H1 (cell line): Measurements from ENCODE around the gene PAK6. TPM values are rescaled to one million over a fixed set of nuclear protein-coding genes. Genes with fewer than 3 reads are reported as not detected.

Source experiments
- CTCF ChIA-PET: fragments of 300-600 bp; sonication (Branson Sonifier 250); formaldehyde crosslinking; loops from one replicate; lab custom pipeline; 2021; ENCODE audit not compliant: partially characterized antibody; lab: Charles Lee
- POLR2A ChIA-PET: fragments of 300-600 bp; sonication (Branson Sonifier 250); formaldehyde crosslinking; loops from one replicate; lab custom pipeline; 2021; ENCODE audit warnings: inconsistent platforms; ENCODE audit not compliant: partially characterized antibody; lab: Charles Lee
- DNase-seq, 2 experiments: peaks; one replicate each; pipeline versions ENCODE4 v3.0.0 to v3.0.0-alpha.2; 2010 to 2022; ENCODE audit warnings: low spot score in 2 of 2, low read depth in 1 of 2, mixed read lengths in 1 of 2
- FAIRE-seq: peaks from 2 replicates; lab custom pipeline; 2011; peaks lifted over from hg19 to GRCh38; lab: Jason Lieb, UNC
- H2AFZ ChIP-seq: 2 replicates; pipeline ENCODE4 v1.8.1; 2012; ENCODE audit warnings: low read length, inconsistent platforms
- H2AK5ac ChIP-seq: 2 replicates; pipeline ENCODE4 v1.6.1; 2013; ENCODE audit warnings: low read depth, low read length
- H2BK120ac ChIP-seq: replicated peaks from 2 replicates; pipeline ENCODE3; 2013; ENCODE audit warnings: low read depth, low read length, inconsistent platforms
- H2BK12ac ChIP-seq: 2 replicates; pipeline ENCODE4 v1.6.1; 2013; ENCODE audit warnings: low read depth, low read length
- H2BK15ac ChIP-seq: 2 replicates; pipeline ENCODE4 v1.6.1; 2013; ENCODE audit warnings: low read length
- H2BK20ac ChIP-seq: 2 replicates; pipeline ENCODE4 v1.6.1; 2013; ENCODE audit warnings: low read length
- H2BK5ac ChIP-seq: 2 replicates; pipeline ENCODE4 v1.6.1; 2013; ENCODE audit warnings: low read depth, low read length
- H3K14ac ChIP-seq: 2 replicates; pipeline ENCODE4 v1.6.1; 2013; ENCODE audit warnings: inconsistent platforms; ENCODE audit not compliant: insufficient read length
- H3K18ac ChIP-seq: 2 replicates; pipeline ENCODE4 v1.6.1; 2013; ENCODE audit warnings: low read length; ENCODE audit errors: extremely low read depth
- H3K23ac ChIP-seq: 2 replicates; pipeline ENCODE4 v1.6.1; 2013; ENCODE audit warnings: inconsistent platforms; ENCODE audit not compliant: insufficient read length
- H3K23me2 ChIP-seq: 2 replicates; pipeline ENCODE4 v1.6.1; 2013; ENCODE audit warnings: low read depth, low read length
- H3K27ac ChIP-seq: 2 replicates; pipeline ENCODE4 v1.6.1; 2011; ENCODE audit warnings: low read depth, low read length, inconsistent platforms
- H3K27me3 ChIP-seq, 4 experiments: replicated peaks in 1 of 4; 1 replicate in 1 of 4; 2 replicates in 3 of 4; pipeline versions ENCODE4 v1.6.1 to v1.8.1; 2011 to 2013; ENCODE audit warnings: low read length in 3 of 4, mild to moderate bottlenecking in 3 of 4, inconsistent platforms in 2 of 4, mixed read lengths in 2 of 4, moderate library complexity in 1 of 4; ENCODE audit not compliant: control insufficient read depth in 3 of 4, insufficient read depth in 3 of 4; ENCODE audit errors: extremely low read depth in 1 of 4
- H3K36me3 ChIP-seq, 4 experiments: 2 replicates each; pipeline versions ENCODE4 v1.6.1 to v1.8.1; 2011 to 2013; ENCODE audit warnings: mild to moderate bottlenecking in 4 of 4, low read length in 3 of 4, moderate library complexity in 2 of 4, control low read depth in 1 of 4, inconsistent platforms in 1 of 4; ENCODE audit not compliant: insufficient read depth in 4 of 4, control insufficient read depth in 2 of 4
- H3K4ac ChIP-seq: replicated peaks from 2 replicates; pipeline ENCODE3; 2013; ENCODE audit warnings: low read length, low read depth, mixed read lengths, inconsistent platforms; ENCODE audit not compliant: insufficient read length
- H3K4me1 ChIP-seq, 4 experiments: replicated peaks in 1 of 4; 1 replicate in 1 of 4; 2 replicates in 3 of 4; pipeline versions ENCODE4 v1.6.1 to v1.8.1; 2011 to 2013; ENCODE audit warnings: low read length in 3 of 4, inconsistent platforms in 2 of 4, mixed read lengths in 1 of 4; ENCODE audit not compliant: insufficient read depth in 4 of 4, control insufficient read depth in 3 of 4
- H3K4me2 ChIP-seq, 2 experiments: 2 replicates each; pipeline versions ENCODE4 v1.6.1 to v1.8.1; 2011 to 2013; ENCODE audit warnings: low read depth in 2 of 2, low read length in 2 of 2, control low read depth in 1 of 2, inconsistent platforms in 1 of 2, mild to moderate bottlenecking in 1 of 2; ENCODE audit not compliant: insufficient read depth in 1 of 2
- H3K4me3 ChIP-seq, 4 experiments: fragments of 200-600, 300-600 bp in 1 of 4; sonication (generic), shearing (Covaris generic), sonication (Bioruptor Twin) in 1 of 4; 2 replicates each; pipeline versions ENCODE4 v1.5.1 to v1.8.1; 2011 to 2016; ENCODE audit warnings: low read length in 4 of 4, low read depth in 3 of 4, control low read depth in 2 of 4, inconsistent platforms in 2 of 4, mild to moderate bottlenecking in 2 of 4, mixed read lengths in 1 of 4, moderate library complexity in 1 of 4; ENCODE audit not compliant: insufficient read depth in 2 of 4; ENCODE audit errors: extremely low read depth in 1 of 4
- H3K56ac ChIP-seq: replicated peaks from 2 replicates; pipeline ENCODE3; 2013; ENCODE audit warnings: low read depth, mild to moderate bottlenecking, mixed read lengths, low read length, inconsistent platforms; ENCODE audit not compliant: insufficient read length
- H3K79me1 ChIP-seq: 2 replicates; pipeline ENCODE4 v1.6.1; 2013; ENCODE audit warnings: low read depth, low read length, control low read depth
- H3K79me2 ChIP-seq, 2 experiments: 2 replicates each; pipeline versions ENCODE4 v1.6.1 to v1.8.1; 2012 to 2013; ENCODE audit warnings: low read length in 2 of 2, mild to moderate bottlenecking in 2 of 2, inconsistent platforms in 1 of 2; ENCODE audit not compliant: insufficient read depth in 2 of 2, control insufficient read depth in 1 of 2
- H3K9ac ChIP-seq, 4 experiments: replicated peaks in 1 of 4; 1 replicate in 1 of 4; 2 replicates in 3 of 4; pipeline versions ENCODE4 v1.6.1 to v1.8.1; 2011 to 2013; ENCODE audit warnings: low read depth in 3 of 4, low read length in 3 of 4, control low read depth in 2 of 4, mild to moderate bottlenecking in 2 of 4, moderate library complexity in 2 of 4, inconsistent platforms in 1 of 4; ENCODE audit errors: extremely low read depth in 1 of 4
- H3K9me3 ChIP-seq, 2 experiments: 2 replicates each; pipeline versions ENCODE4 v1.6.1 to v1.8.1; 2012 to 2013; ENCODE audit warnings: mild to moderate bottlenecking in 2 of 2, moderate library complexity in 2 of 2, control low read depth in 1 of 2, inconsistent platforms in 1 of 2, low read depth in 1 of 2, low read length in 1 of 2, mixed read lengths in 1 of 2; ENCODE audit not compliant: insufficient read depth in 2 of 2
- H4K20me1 ChIP-seq, 2 experiments: replicated peaks in 1 of 2; 2 replicates each; pipeline versions ENCODE3 to v1.8.1; 2011 to 2013; ENCODE audit warnings: inconsistent platforms in 2 of 2, low read length in 2 of 2, mild to moderate bottlenecking in 1 of 2; ENCODE audit not compliant: insufficient read depth in 2 of 2, control insufficient read depth in 1 of 2
- H4K5ac ChIP-seq: 2 replicates; pipeline ENCODE4 v1.6.1; 2013; ENCODE audit warnings: low read length, low read depth, mixed read lengths, inconsistent platforms; ENCODE audit not compliant: insufficient read length
- H4K8ac ChIP-seq: 2 replicates; pipeline ENCODE4 v1.8.0; 2013; ENCODE audit warnings: mild to moderate bottlenecking, moderate library complexity, low read length, inconsistent platforms; ENCODE audit not compliant: insufficient read depth; ENCODE audit errors: extremely low read depth
- H4K91ac ChIP-seq: replicated peaks from 2 replicates; pipeline ENCODE3; 2013; ENCODE audit warnings: low read length, mixed read lengths, inconsistent platforms; ENCODE audit not compliant: insufficient read length
- CHD2 ChIP-seq: IDR thresholded peaks from 2 replicates; pipeline ENCODE4 v1.6.1; 2012; ENCODE audit warnings: low read length, improper control_type of control experiment
- CREB1 ChIP-seq: IDR thresholded peaks from 2 replicates; pipeline ENCODE4 v1.6.1; 2012; ENCODE audit warnings: inconsistent platforms
- EGR1 ChIP-seq: IDR thresholded peaks from 2 replicates; pipeline ENCODE4 v1.6.1; 2011; ENCODE audit warnings: low read depth, low read length, borderline replicate concordance
- EZH2 ChIP-seq: fragments of 200-600 bp; sonication (generic); IDR thresholded peaks from 2 replicates; pipeline ENCODE4 v1.7.1; 2012; ENCODE audit warnings: low read depth, mild to moderate bottlenecking, moderate library complexity, low read length, inconsistent platforms; ENCODE audit not compliant: severe bottlenecking
- GTF2F1 ChIP-seq: IDR thresholded peaks from 2 replicates; pipeline ENCODE4 v1.6.1; 2012; ENCODE audit warnings: low read depth, low read length, improper control_type of control experiment, borderline replicate concordance
- HDAC6 ChIP-seq: IDR thresholded peaks from one replicate; pipeline ENCODE4 v1.7.1; 2012; ENCODE audit warnings: low read depth, mild to moderate bottlenecking, inconsistent platforms, low read length, moderate library complexity
- JUND ChIP-seq: IDR thresholded peaks from 2 replicates; pipeline ENCODE4 v1.6.1; 2011; ENCODE audit warnings: mild to moderate bottlenecking, improper control_type of control experiment, low read length
- KDM5A ChIP-seq: fragments of 200-600 bp; IDR thresholded peaks from 2 replicates; pipeline ENCODE4 v1.7.1; 2012; ENCODE audit warnings: mild to moderate bottlenecking, low read length, inconsistent platforms, mixed read lengths
- SRF ChIP-seq: IDR thresholded peaks from 2 replicates; pipeline ENCODE4 v1.6.1; 2011; ENCODE audit warnings: mild to moderate bottlenecking, low read depth, low read length, moderate library complexity
- USF2 ChIP-seq: IDR thresholded peaks from 2 replicates; pipeline ENCODE4 v1.6.1; 2011; ENCODE audit warnings: low read length, improper control_type of control experiment
- WGBS, 2 experiments: shearing (Covaris generic) in 1 of 2; methylation state at CpG; one replicate each; pipeline versions ENCODE4 v1.1.6 to v1.1.7; 2013 to 2015; ENCODE audit warnings: low lambda C conversion rate in 2 of 2, mixed read lengths in 2 of 2, inconsistent platforms in 1 of 2, low coverage in 1 of 2, missing lambda C conversion rate in 1 of 2; ENCODE audit not compliant: insufficient replicate concordance in 2 of 2, insufficient coverage in 1 of 2, insufficient read length in 1 of 2; ENCODE audit errors: extremely low coverage in 1 of 2, missing lambda C conversion rate in 1 of 2; 5-methylcytosine and 5-hydroxymethylcytosine counted together
- polyA plus RNA-seq, 7 experiments: library from polyadenylated mRNA; depleted of rRNA in 3 of 7; stranded (reverse) in 5 of 7; unstranded in 2 of 7; fragments of >200 nt in 5 of 7; fragments of 200-250 nt in 2 of 7; gene quantifications; 1 replicate in 5 of 7; 2 replicates in 1 of 7; 4 replicates in 1 of 7; pipeline versions ENCODE4 v1.2.1 to v1.2.3, GENCODE V29; 2011 to 2013; ENCODE audit warnings: missing spikeins in 2 of 7, mixed read lengths in 2 of 7
- total RNA-seq: library from RNA; stranded (reverse); fragmentation: NEBNext Ultra II Directional; extraction: Animal tissue kit (Norgen Biotek cat#: 25700); gene quantifications from 2 replicates; pipeline ENCODE4 v1.2.1, GENCODE V29; 2021

PAK6 gene
- total and polyA plus RNA-seq, 2 of the 8 experiments (the other 6 are each of a cell fraction or from before 2014, with no cell fraction given): 6.9 to 9.4 TPM

- Histone ChIP-seq H2BK12ac (peak overlapping the region; percentile 60; the same call in 1 of the 2 replicates), H3K27ac (no peak overlapping the region), H3K18ac (peak overlapping the region; percentile 68; the same call in 1 of the 2 replicates), H2AK5ac (no peak overlapping the region), H3K9me3 (no peaks in the 10 kb centered on the region), H2AFZ (no peak overlapping the region), H2BK15ac (no peak overlapping the region), H3K4me1 (peaks cover 0 to 11% (median 9%) of the 10 kb centered on the region in 4 experiments; a peak in 4 of 7 replicates), H3K23ac (no peak overlapping the region), H4K91ac (peak overlapping the region; percentile 33), H3K4ac (no peak overlapping the region), H3K36me3 (no peaks in the 10 kb centered on the region), H2BK20ac (no peak overlapping the region), H3K23me2 (no peaks in the 10 kb centered on the region), H4K20me1 (no peaks in the 10 kb centered on the region), H3K9ac (no peak overlapping the region), H4K8ac (no peak overlapping the region), H3K79me1 (no peaks in the 10 kb centered on the region), H2BK5ac (peak overlapping the region; percentile 49; the same call in 1 of the 2 replicates), H4K5ac (no peak overlapping the region), H2BK120ac (no peak overlapping the region), H3K14ac (no peak overlapping the region), H3K79me2 (no peaks in the 10 kb centered on the region), H3K27me3 (peaks cover 0 to 4% (median 0%) of the 10 kb centered on the region in 4 experiments; a peak in 2 of 7 replicates), H3K4me3 (no peak overlapping the region), H3K56ac (no peak overlapping the region), H3K4me2 (peak overlapping the region in 1 of 2 experiments; percentile 38; a peak in 1 of 4 replicates)
- FAIRE-seq (no peak), DNase-seq (no peak)
- CTCF ChIA-PET: interaction anchor here (1.0 to 46.3 kb wide), 7 partner anchors 21 to 172 kb away, joined by 3 to 1340 read pairs (median 8); no protein-coding TSS in a partner anchor
- POLR2A ChIA-PET: interaction anchor here (0.8 to 1.4 kb wide), 4 partner anchors 9 to 15 kb away, joined by 3 to 6 read pairs (median 4); no protein-coding TSS in a partner anchor
- WGBS, 2 experiments: 82% methylated on average over 9 of the region's 9 CpGs; no CpG with 5 or more reads in 1 of the 2 experiments
- TF ChIP-seq EZH2: no peak
- no peak for TF ChIP-seq CREB1
- no peak for TF ChIP-seq SRF
- no peak for TF ChIP-seq KDM5A
- no peak for TF ChIP-seq CHD2
- TF ChIP-seq EGR1: no peak
- TF ChIP-seq USF2: no peak
- TF ChIP-seq HDAC6: no peak
- no peak for TF ChIP-seq JUND
- no peak for TF ChIP-seq GTF2F1
Observed at GRCh38 chr15:40245666-40246450, 7.0 kb downstream of the PAK6 start.
